H9 (cell line): ENCODE results near the gene MEIS3. TPM values are rescaled to one million over a fixed set of nuclear protein-coding genes. Genes with fewer than 3 reads are reported as not detected.

Experiments used
- DNase-seq: peaks from one replicate; pipeline ENCODE4 v3.0.0-alpha.2; 2017
- H2AFZ ChIP-seq: one replicate; pipeline ENCODE4 v1.6.1; 2013; ENCODE audit warnings: mild to moderate bottlenecking, low read length, control low read depth, moderate library complexity
- H2AK5ac ChIP-seq: 2 replicates; pipeline ENCODE4 v1.6.1; 2013; ENCODE audit warnings: low read length, control low read depth, mixed read lengths; ENCODE audit not compliant: insufficient read length
- H2BK120ac ChIP-seq: one replicate; pipeline ENCODE4 v1.6.1; 2013; ENCODE audit warnings: low read depth, mild to moderate bottlenecking, low read length, control low read depth, inconsistent platforms; ENCODE audit not compliant: poor library complexity, severe bottlenecking
- H2BK12ac ChIP-seq: 2 replicates; pipeline ENCODE4 v1.6.1; 2013; ENCODE audit warnings: low read length, control low read depth, mixed read lengths, low read depth; ENCODE audit not compliant: insufficient read length
- H2BK15ac ChIP-seq: 2 replicates; pipeline ENCODE4 v1.6.1; 2013; ENCODE audit warnings: low read depth, low read length, control low read depth
- H2BK20ac ChIP-seq: one replicate; pipeline ENCODE4 v1.6.1; 2013; ENCODE audit warnings: low read depth, mild to moderate bottlenecking, low read length, control low read depth, inconsistent platforms; ENCODE audit not compliant: poor library complexity, severe bottlenecking
- H2BK5ac ChIP-seq: 2 replicates; pipeline ENCODE4 v1.6.1; 2013; ENCODE audit warnings: low read length, control low read depth, mixed read lengths; ENCODE audit not compliant: insufficient read length
- H3K14ac ChIP-seq: 2 replicates; pipeline ENCODE4 v1.6.1; 2013; ENCODE audit warnings: low read length, control low read depth; ENCODE audit not compliant: insufficient read depth
- H3K18ac ChIP-seq: 2 replicates; pipeline ENCODE4 v1.6.1; 2013; ENCODE audit warnings: low read depth, mild to moderate bottlenecking, mixed read lengths, low read length, control low read depth; ENCODE audit not compliant: insufficient read length
- H3K23ac ChIP-seq: 2 replicates; pipeline ENCODE4 v1.6.1; 2013; ENCODE audit warnings: low read length, control low read depth, mixed read lengths, low read depth; ENCODE audit not compliant: insufficient read length
- H3K23me2 ChIP-seq: 2 replicates; pipeline ENCODE4 v1.6.1; 2013; ENCODE audit warnings: low read depth, mild to moderate bottlenecking, mixed read lengths, low read length, control low read depth; ENCODE audit not compliant: insufficient read length, poor library complexity, severe bottlenecking
- H3K27ac ChIP-seq: 2 replicates; pipeline ENCODE4 v1.5.1; 2013; ENCODE audit warnings: low read length, control low read depth, mixed read lengths, low read depth; ENCODE audit not compliant: insufficient read length
- H3K27me3 ChIP-seq: 2 replicates; pipeline ENCODE4 v1.6.1; 2013; ENCODE audit warnings: low read length, control low read depth, inconsistent platforms; ENCODE audit not compliant: insufficient read depth
- H3K4ac ChIP-seq: 2 replicates; pipeline ENCODE4 v1.6.1; 2013; ENCODE audit warnings: low read depth, mild to moderate bottlenecking, control low read depth, inconsistent platforms, low read length, moderate library complexity
- H3K4me1 ChIP-seq: 2 replicates; pipeline ENCODE4 v1.6.1; 2013; ENCODE audit warnings: low read length, control low read depth, inconsistent platforms; ENCODE audit not compliant: insufficient read depth
- H3K4me2 ChIP-seq: 2 replicates; pipeline ENCODE4 v1.6.1; 2013; ENCODE audit warnings: low read length, control low read depth, mixed read lengths; ENCODE audit not compliant: insufficient read length, insufficient read depth
- H3K56ac ChIP-seq: 2 replicates; pipeline ENCODE4 v1.6.1; 2013; ENCODE audit warnings: low read depth, mild to moderate bottlenecking, mixed read lengths, low read length, control low read depth; ENCODE audit not compliant: insufficient read length
- H3K79me1 ChIP-seq: 2 replicates; pipeline ENCODE4 v1.6.1; 2013; ENCODE audit warnings: low read depth, mild to moderate bottlenecking, moderate library complexity, low read length, control low read depth, inconsistent platforms; ENCODE audit not compliant: insufficient read depth, poor library complexity, severe bottlenecking
- H3K79me2 ChIP-seq: 2 replicates; pipeline ENCODE4 v1.6.1; 2013; ENCODE audit warnings: low read length, control low read depth, inconsistent platforms; ENCODE audit not compliant: insufficient read depth
- H3K9ac ChIP-seq: 2 replicates; pipeline ENCODE4 v1.6.1; 2013; ENCODE audit warnings: low read length, control low read depth, mixed read lengths; ENCODE audit not compliant: insufficient read length; ENCODE audit errors: extremely low read depth
- H3K9me3 ChIP-seq: one replicate; pipeline ENCODE4 v1.6.1; 2013; ENCODE audit warnings: low read depth, low read length, inconsistent platforms; ENCODE audit not compliant: control insufficient read depth
- H3T11ph ChIP-seq: one replicate; pipeline ENCODE4 v1.6.1; 2013; ENCODE audit warnings: mild to moderate bottlenecking, low read length, control low read depth, inconsistent platforms
- H4K20me1 ChIP-seq: one replicate; pipeline ENCODE4 v1.6.1; 2013; ENCODE audit not compliant: control insufficient read depth, insufficient read length, insufficient read depth
- H4K5ac ChIP-seq: 2 replicates; pipeline ENCODE4 v1.6.1; 2013; ENCODE audit warnings: low read depth, mild to moderate bottlenecking, mixed read lengths, low read length, control low read depth; ENCODE audit not compliant: insufficient read length
- H4K8ac ChIP-seq: replicated peaks from 2 replicates; pipeline ENCODE4 v1.6.1; 2013; ENCODE audit warnings: low read length, control low read depth, mixed read lengths, low read depth; ENCODE audit not compliant: insufficient read length
- H4K91ac ChIP-seq: 2 replicates; pipeline ENCODE4 v1.6.1; 2013; ENCODE audit warnings: low read depth, mild to moderate bottlenecking, moderate library complexity, mixed read lengths, low read length, control low read depth; ENCODE audit not compliant: insufficient read length
- H3K27ac Mint-ChIP-seq, 3 experiments: 2 replicates in 2 of 3; 3 replicates in 1 of 3; pipeline ENCODE4 v1.8.0; 2020 to 2021; ENCODE audit warnings: mixed read lengths in 3 of 3, mild to moderate bottlenecking in 1 of 3, moderate library complexity in 1 of 3
- H3K27me3 Mint-ChIP-seq: 2 replicates; pipeline ENCODE4 v1.8.0; 2021; ENCODE audit warnings: low read depth, mild to moderate bottlenecking, moderate library complexity, mixed read lengths
- H3K36me3 Mint-ChIP-seq, 3 experiments: 2 replicates in 2 of 3; 3 replicates in 1 of 3; pipeline ENCODE4 v1.8.0; 2020 to 2021; ENCODE audit warnings: low read depth in 3 of 3, mixed read lengths in 3 of 3; ENCODE audit not compliant: insufficient read depth in 1 of 3
- H3K4me1 Mint-ChIP-seq, 2 experiments: 2 replicates each; pipeline ENCODE4 v1.8.0; 2020; ENCODE audit warnings: mixed read lengths in 2 of 2
- H3K4me3 Mint-ChIP-seq, 2 experiments: 2 replicates in 1 of 2; 3 replicates in 1 of 2; pipeline ENCODE4 v1.8.0; 2020 to 2021; ENCODE audit warnings: mild to moderate bottlenecking in 2 of 2, mixed read lengths in 2 of 2, moderate library complexity in 1 of 2
- H3K9me3 Mint-ChIP-seq, 2 experiments: 2 replicates in 1 of 2; 3 replicates in 1 of 2; pipeline ENCODE4 v1.8.0; 2020; ENCODE audit warnings: mild to moderate bottlenecking in 2 of 2, mixed read lengths in 2 of 2, moderate library complexity in 1 of 2
- WGBS: extraction: QIAGEN DNeasy Blood & Tissue Kit; methylation state at CpG from one replicate; pipeline ENCODE4 v1.1.7; 2013; ENCODE audit warnings: missing lambda C conversion rate, low lambda C conversion rate, mixed read lengths; ENCODE audit not compliant: insufficient read length; ENCODE audit errors: extremely low coverage; 5-methylcytosine and 5-hydroxymethylcytosine counted together
- total RNA-seq: library from RNA; stranded (reverse); gene quantifications from 2 replicates; pipeline ENCODE4 v1.2.1, GENCODE V29; 2021
- TF ChIP-seq, protein P1 (sequence below): fragments of 200-600 bp; sonication (generic); conservative IDR thresholded peaks from 3 replicates; pipeline ENCODE4 v1.8.0; 2021; ENCODE audit warnings: antibody characterized with exemption, mild to moderate bottlenecking

MEIS3 gene
- total RNA-seq, 1 experiment from 2014 or later, result 44.0 TPM

DNA sequence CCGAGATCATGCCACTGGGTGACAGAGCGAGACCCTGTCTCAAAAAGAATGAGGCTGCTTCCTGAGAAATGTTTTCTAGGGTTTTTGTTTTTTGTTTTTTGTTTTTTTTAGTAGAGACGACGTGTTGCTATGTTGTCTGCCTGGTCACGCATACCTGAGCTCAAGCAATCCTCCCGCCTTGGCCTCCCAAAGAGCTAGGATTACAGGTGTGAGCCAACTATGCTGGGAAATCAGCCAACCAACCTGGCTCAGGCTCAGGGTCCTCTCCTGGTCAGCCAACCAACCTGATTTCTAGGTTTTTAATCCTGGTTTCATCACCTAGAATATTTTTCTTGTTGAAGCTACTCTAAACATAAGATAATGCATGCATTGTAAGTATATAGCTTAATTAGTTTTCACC lies 62.4 kb downstream of the MEIS3 start:
- no peak for DNase-seq
- Histone ChIP-seq H2BK15ac (no peak overlapping the region), H3K27ac (no peak overlapping the region), H3K79me2 (peaks cover 2% of the 10 kb centered on the region; the same call in 1 of the 2 replicates), H4K5ac (no peak overlapping the region), H4K8ac (no peak overlapping the region), H3T11ph (no peak overlapping the region), H3K27me3 (no peaks in the 10 kb centered on the region), H2BK12ac (no peak overlapping the region), H2BK5ac (no peak overlapping the region), H2AFZ (no peak overlapping the region), H3K23me2 (no peaks in the 10 kb centered on the region), H3K9ac (no peak overlapping the region), H3K23ac (no peak overlapping the region), H3K4me1 (no peaks in the 10 kb centered on the region), H3K9me3 (no peaks in the 10 kb centered on the region), H3K4me2 (no peak overlapping the region), H3K18ac (no peak overlapping the region), H3K14ac (no peak overlapping the region), H4K91ac (no peak overlapping the region), H3K56ac (no peak overlapping the region), H3K4ac (no peak overlapping the region), H4K20me1 (no peaks in the 10 kb centered on the region), H2AK5ac (no peak overlapping the region), H3K79me1 (peaks cover 5% of the 10 kb centered on the region), H2BK120ac (no peak overlapping the region), H2BK20ac (no peak overlapping the region)
- TF ChIP-seq, protein P1, sequence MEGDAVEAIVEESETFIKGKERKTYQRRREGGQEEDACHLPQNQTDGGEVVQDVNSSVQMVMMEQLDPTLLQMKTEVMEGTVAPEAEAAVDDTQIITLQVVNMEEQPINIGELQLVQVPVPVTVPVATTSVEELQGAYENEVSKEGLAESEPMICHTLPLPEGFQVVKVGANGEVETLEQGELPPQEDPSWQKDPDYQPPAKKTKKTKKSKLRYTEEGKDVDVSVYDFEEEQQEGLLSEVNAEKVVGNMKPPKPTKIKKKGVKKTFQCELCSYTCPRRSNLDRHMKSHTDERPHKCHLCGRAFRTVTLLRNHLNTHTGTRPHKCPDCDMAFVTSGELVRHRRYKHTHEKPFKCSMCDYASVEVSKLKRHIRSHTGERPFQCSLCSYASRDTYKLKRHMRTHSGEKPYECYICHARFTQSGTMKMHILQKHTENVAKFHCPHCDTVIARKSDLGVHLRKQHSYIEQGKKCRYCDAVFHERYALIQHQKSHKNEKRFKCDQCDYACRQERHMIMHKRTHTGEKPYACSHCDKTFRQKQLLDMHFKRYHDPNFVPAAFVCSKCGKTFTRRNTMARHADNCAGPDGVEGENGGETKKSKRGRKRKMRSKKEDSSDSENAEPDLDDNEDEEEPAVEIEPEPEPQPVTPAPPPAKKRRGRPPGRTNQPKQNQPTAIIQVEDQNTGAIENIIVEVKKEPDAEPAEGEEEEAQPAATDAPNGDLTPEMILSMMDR, result no peak
- no CpG with 5 or more reads among the region's 6 CpGs for WGBS
- Mint-ChIP-seq H3K27me3 (no peaks in the 10 kb centered on the region), H3K4me1 (peaks cover 2% of the 10 kb centered on the region in 2 experiments), H3K9me3 (no peaks in the 10 kb centered on the region), H3K27ac (no peak overlapping the region), H3K4me3 (no peak overlapping the region), H3K36me3 (peaks cover 80 to 98% (median 96%) of the 10 kb centered on the region in 3 experiments)
